Hepatocyte (in vitro differentiated cells): ENCODE measurements around the gene TAF11L14. TPM values are rescaled to one million over a fixed set of nuclear protein-coding genes. Genes with fewer than 3 reads are reported as not detected.
"Not testable (repeated sequence)": the region's sequence is repeated elsewhere in the genome, so short reads cannot be mapped to it uniquely, and the experiment has no call there.

Experiments
- DNase-seq: peaks from one replicate; pipeline ENCODE4 v3.0.0-alpha.2; 2016; ENCODE audit warnings: low spot score
- H2AFZ ChIP-seq: fragments of 200-600 bp; sonication (generic); 2 replicates; pipeline ENCODE4 v1.6.0; 2016; ENCODE audit warnings: antibody characterized with exemption, mild to moderate bottlenecking
- H3K27ac ChIP-seq: fragments of 200-600 bp; sonication (generic); 2 replicates; pipeline ENCODE4 v1.5.1; 2016; ENCODE audit warnings: mild to moderate bottlenecking
- H3K27me3 ChIP-seq: fragments of 200-600 bp; sonication (generic); 2 replicates; pipeline ENCODE4 v1.6.1; 2016
- H3K36me3 ChIP-seq: fragments of 200-600 bp; sonication (generic); replicated peaks from 2 replicates; pipeline ENCODE4 v1.5.1; 2016; ENCODE audit warnings: low read depth; ENCODE audit not compliant: insufficient read depth
- H3K4me1 ChIP-seq: fragments of 200-600 bp; sonication (generic); 2 replicates; pipeline ENCODE4 v1.5.1; 2016; ENCODE audit warnings: mild to moderate bottlenecking, moderate library complexity; ENCODE audit not compliant: insufficient read depth
- H3K4me2 ChIP-seq: fragments of 200-600 bp; sonication (generic); 2 replicates; pipeline ENCODE4 v1.6.0; 2016
- H3K4me3 ChIP-seq: fragments of 200-600 bp; sonication (generic); 2 replicates; pipeline ENCODE4 v1.5.1; 2016; ENCODE audit warnings: mild to moderate bottlenecking
- H3K79me2 ChIP-seq: fragments of 200-600 bp; sonication (generic); 2 replicates; pipeline ENCODE4 v1.6.0; 2017; ENCODE audit warnings: mild to moderate bottlenecking
- H3K9me2 ChIP-seq: fragments of 200-600 bp; sonication (generic); replicated peaks from 2 replicates; pipeline ENCODE4 v1.6.0; 2017; ENCODE audit warnings: mild to moderate bottlenecking; ENCODE audit not compliant: insufficient read depth
- H3K9me3 ChIP-seq: fragments of 200-600 bp; sonication (generic); 2 replicates; pipeline ENCODE4 v1.5.1; 2016; ENCODE audit warnings: low read depth, mild to moderate bottlenecking
- H4K20me1 ChIP-seq: fragments of 200-600 bp; sonication (generic); 2 replicates; pipeline ENCODE4 v1.6.0; 2016; ENCODE audit warnings: mild to moderate bottlenecking; ENCODE audit not compliant: insufficient read depth, poor library complexity, severe bottlenecking
- CTCF ChIP-seq: fragments of 200-600 bp; sonication (generic); IDR thresholded peaks from 2 replicates; pipeline ENCODE4 v1.5.1; 2016; ENCODE audit warnings: antibody characterized with exemption, mild to moderate bottlenecking; ENCODE audit not compliant: poor library complexity
- EZH2 ChIP-seq: fragments of 200-600 bp; sonication (generic); IDR thresholded peaks from 2 replicates; pipeline ENCODE4 v1.6.1; 2016; ENCODE audit warnings: antibody characterized with exemption, mild to moderate bottlenecking, borderline replicate concordance
- EZH2phosphoT487 ChIP-seq: fragments of 200-600 bp; sonication (generic); IDR thresholded peaks from one replicate; pipeline ENCODE4 v1.6.1; 2018; ENCODE audit warnings: antibody characterized with exemption, mild to moderate bottlenecking, low read depth, moderate library complexity; ENCODE audit not compliant: unreplicated experiment, severe bottlenecking
- WGBS: methylation state at CpG from one replicate; pipeline ENCODE4 v1.1.6; 2016; ENCODE audit warnings: low lambda C conversion rate; ENCODE audit errors: missing lambda C conversion rate; 5-methylcytosine and 5-hydroxymethylcytosine counted together
- polyA plus RNA-seq: library from polyadenylated mRNA; unstranded; fragments of >200 nt; fragmentation: Nextera tagmentation; extraction: Ambion mirVana; gene quantifications from 2 replicates; pipeline ENCODE4 v1.2.1, GENCODE V29; 2016
- total RNA-seq: library from RNA; depleted of rRNA; stranded (reverse); fragments of >200 nt; gene quantifications from 2 replicates; pipeline ENCODE4 v1.2.3, GENCODE V29; 2014

The TAF11L14 gene
- total and polyA plus RNA-seq, 2 experiments from 2014 or later, result not detected

- H3K27me3 ChIP-seq, result no peaks in the 10 kb centered on the region
- TF ChIP-seq EZH2phosphoT487 (no peak), EZH2 (no peak), CTCF (no peak)
- H3K4me2 ChIP-seq, result no peak overlapping the region
- H3K9me2 ChIP-seq, result no peaks in the 10 kb centered on the region
- no peak for DNase-seq
- no peaks in the 10 kb centered on the region for H3K4me1 ChIP-seq
- 94% methylated on average over 3 of the region's 3 CpGs for WGBS
- H3K36me3 ChIP-seq, result no peaks in the 10 kb centered on the region
- no peaks in the 10 kb centered on the region for H3K9me3 ChIP-seq
- no peak overlapping the region for H3K27ac ChIP-seq
- no peak overlapping the region for H3K4me3 ChIP-seq
- H4K20me1 ChIP-seq, result no peaks in the 10 kb centered on the region
- no peak overlapping the region for H2AFZ ChIP-seq
- no peaks in the 10 kb centered on the region for H3K79me2 ChIP-seq
Measured at GRCh38 chr5:17619354-17619753, 14.9 kb upstream of the TAF11L14 start.

- 82% methylated on average over 17 of the region's 17 CpGs for WGBS
- TF ChIP-seq EZH2, result no peak
- TF ChIP-seq EZH2phosphoT487, result no peak
- no peak for TF ChIP-seq CTCF
Measured at GRCh38 chr5:17620627-17621026, 13.6 kb upstream of the TAF11L14 start.

GRCh38 chr5:17625686-17626085 is 8.6 kb upstream of the TAF11L14 start:
- H3K9me2 ChIP-seq, result no peaks in the 10 kb centered on the region
- H4K20me1 ChIP-seq, result no peaks in the 10 kb centered on the region
- 90% methylated on average over 11 of the region's 11 CpGs for WGBS
- H3K36me3 ChIP-seq, result no peaks in the 10 kb centered on the region
- H3K4me3 ChIP-seq, result no peak overlapping the region
- H3K27ac ChIP-seq, result no peak overlapping the region
- H3K79me2 ChIP-seq, result no peaks in the 10 kb centered on the region
- no peaks in the 10 kb centered on the region for H3K27me3 ChIP-seq
- DNase-seq, result no peak
- TF ChIP-seq EZH2phosphoT487 (no peak), CTCF (no peak), EZH2 (no peak)
- H2AFZ ChIP-seq, result no peak overlapping the region
- no peaks in the 10 kb centered on the region for H3K4me1 ChIP-seq
- no peak overlapping the region for H3K4me2 ChIP-seq
- no peaks in the 10 kb centered on the region for H3K9me3 ChIP-seq

More at GRCh38 chr5:17620627-17621026, 13.6 kb upstream of the TAF11L14 start:
- no peak overlapping the region for H3K27ac ChIP-seq
- H4K20me1 ChIP-seq, result no peaks in the 10 kb centered on the region
- H2AFZ ChIP-seq, result no peak overlapping the region
- no peaks in the 10 kb centered on the region for H3K79me2 ChIP-seq
- no peaks in the 10 kb centered on the region for H3K27me3 ChIP-seq
- H3K4me3 ChIP-seq, result no peak overlapping the region
- no peak for DNase-seq
- no peaks in the 10 kb centered on the region for H3K4me1 ChIP-seq
- H3K9me2 ChIP-seq, result no peaks in the 10 kb centered on the region
- H3K4me2 ChIP-seq, result no peak overlapping the region
- no peaks in the 10 kb centered on the region for H3K36me3 ChIP-seq
- no peaks in the 10 kb centered on the region for H3K9me3 ChIP-seq

- not testable (repeated sequence) for H2AFZ ChIP-seq, H3K27me3 ChIP-seq, H3K36me3 ChIP-seq, H3K27ac ChIP-seq, DNase-seq, H3K4me1 ChIP-seq, H3K9me2 ChIP-seq, H3K4me2 ChIP-seq, H3K79me2 ChIP-seq, H3K4me3 ChIP-seq, H4K20me1 ChIP-seq, H3K9me3 ChIP-seq
- 91% methylated on average over 10 of the region's 12 CpGs for WGBS
Measured at GRCh38 chr5:17631788-17632187, 2.5 kb upstream of the TAF11L14 start, which contains the start of gene TAF11L13. Gene TAF11L13 (plus strand): TSS chr5:17632088.

GRCh38 chr5:17649232-17649631 is 15.0 kb downstream of the TAF11L14 start:
- H4K20me1 ChIP-seq, H3K27me3 ChIP-seq, H3K79me2 ChIP-seq, H3K4me2 ChIP-seq, H3K27ac ChIP-seq, H3K4me3 ChIP-seq, H2AFZ ChIP-seq, H3K9me3 ChIP-seq, H3K4me1 ChIP-seq, DNase-seq, H3K9me2 ChIP-seq, H3K36me3 ChIP-seq: not testable (repeated sequence)
- WGBS, result 95% methylated on average over 10 of the region's 10 CpGs

- H3K27me3 ChIP-seq, result not testable (repeated sequence)
Measured at GRCh38 chr5:17655201-17655759, 21.0 kb downstream of the TAF11L14 start.

More at GRCh38 chr5:17655201-17655759, 21.0 kb downstream of the TAF11L14 start:
- not testable (repeated sequence) for H3K27ac ChIP-seq, H3K79me2 ChIP-seq, H3K9me3 ChIP-seq, H4K20me1 ChIP-seq, H3K9me2 ChIP-seq, H3K4me3 ChIP-seq, DNase-seq, H3K4me1 ChIP-seq, H3K36me3 ChIP-seq, H3K4me2 ChIP-seq, H2AFZ ChIP-seq
- 98% methylated on average over 30 of the region's 32 CpGs for WGBS
